ENCODE measurements around the gene HACE1. TPM values are rescaled to one million over a fixed set of nuclear protein-coding genes. Genes with fewer than 3 reads are reported as not detected.
"Not testable (repeated sequence)": the region's sequence is repeated elsewhere in the genome, so short reads cannot be mapped to it uniquely, and the experiment has no call there.

HACE1 gene, protein sequence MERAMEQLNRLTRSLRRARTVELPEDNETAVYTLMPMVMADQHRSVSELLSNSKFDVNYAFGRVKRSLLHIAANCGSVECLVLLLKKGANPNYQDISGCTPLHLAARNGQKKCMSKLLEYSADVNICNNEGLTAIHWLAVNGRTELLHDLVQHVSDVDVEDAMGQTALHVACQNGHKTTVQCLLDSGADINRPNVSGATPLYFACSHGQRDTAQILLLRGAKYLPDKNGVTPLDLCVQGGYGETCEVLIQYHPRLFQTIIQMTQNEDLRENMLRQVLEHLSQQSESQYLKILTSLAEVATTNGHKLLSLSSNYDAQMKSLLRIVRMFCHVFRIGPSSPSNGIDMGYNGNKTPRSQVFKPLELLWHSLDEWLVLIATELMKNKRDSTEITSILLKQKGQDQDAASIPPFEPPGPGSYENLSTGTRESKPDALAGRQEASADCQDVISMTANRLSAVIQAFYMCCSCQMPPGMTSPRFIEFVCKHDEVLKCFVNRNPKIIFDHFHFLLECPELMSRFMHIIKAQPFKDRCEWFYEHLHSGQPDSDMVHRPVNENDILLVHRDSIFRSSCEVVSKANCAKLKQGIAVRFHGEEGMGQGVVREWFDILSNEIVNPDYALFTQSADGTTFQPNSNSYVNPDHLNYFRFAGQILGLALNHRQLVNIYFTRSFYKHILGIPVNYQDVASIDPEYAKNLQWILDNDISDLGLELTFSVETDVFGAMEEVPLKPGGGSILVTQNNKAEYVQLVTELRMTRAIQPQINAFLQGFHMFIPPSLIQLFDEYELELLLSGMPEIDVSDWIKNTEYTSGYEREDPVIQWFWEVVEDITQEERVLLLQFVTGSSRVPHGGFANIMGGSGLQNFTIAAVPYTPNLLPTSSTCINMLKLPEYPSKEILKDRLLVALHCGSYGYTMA
- 10 to 100 TPM; 10.8 to 17.7 (median 11.6) TPM for total RNA-seq

DNA sequence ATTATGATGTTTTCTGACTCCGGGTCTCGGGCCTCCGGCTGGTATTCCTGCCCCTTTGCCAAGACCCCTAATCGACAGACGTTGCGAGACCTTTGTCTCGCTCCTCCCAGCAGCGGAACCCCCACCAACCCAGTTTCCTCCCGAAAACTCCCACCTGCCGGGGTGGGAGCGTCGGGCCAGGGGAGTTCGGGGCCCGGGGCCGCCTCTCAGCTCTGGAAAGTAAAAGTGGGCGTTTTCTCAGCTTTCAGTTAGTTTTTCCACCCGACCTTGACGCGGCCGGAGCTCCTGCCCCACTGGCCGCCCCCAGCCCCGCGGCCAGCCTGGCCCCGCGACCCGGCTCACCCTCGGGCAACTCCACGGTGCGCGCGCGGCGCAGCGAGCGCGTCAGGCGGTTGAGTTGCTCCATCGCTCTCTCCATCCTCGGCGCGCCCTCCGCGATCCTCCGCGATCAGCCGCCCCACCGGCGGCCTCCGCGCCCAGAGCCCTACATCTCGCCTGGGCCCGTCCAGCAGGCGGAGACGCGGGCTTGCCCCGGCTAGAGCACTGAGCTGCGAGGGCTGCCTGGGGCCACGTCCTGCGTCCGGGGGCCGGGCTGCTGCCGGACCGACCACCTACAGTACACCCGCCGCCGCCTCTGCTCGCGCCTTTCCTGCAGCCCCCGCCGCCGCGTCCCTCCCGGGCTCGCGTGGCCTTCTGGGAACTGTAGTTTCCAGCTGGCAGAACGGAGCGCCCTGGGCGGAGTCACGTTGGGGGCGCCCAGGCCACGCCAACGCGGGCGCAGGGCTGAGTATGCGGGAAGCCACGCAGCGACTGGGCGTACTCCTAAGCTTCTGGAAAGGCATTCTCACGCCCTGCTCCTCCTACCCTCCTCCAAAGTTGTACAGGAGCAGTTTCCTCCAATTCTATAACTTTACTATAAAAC, at the start of gene HACE1:
Gene HACE1 (minus strand): TSS at position 695 of the 922 bp plus-strand sequence. CDS start 277 bp downstream, at position 418.
- intact Hi-C loops (cut with DNase I; ENCODE audit: low total_unique reads), result no loop called here
- 0 to 1% methylated on average over 35 to 68 of the region's 89 CpGs for WGBS, 2 donors
- H3K4me3 ChIP-seq (ENCODE audit: low read depth, poor library complexity, severe bottlenecking), result peak within 1 kb of the TSS; percentile 93
- DNase-seq (ENCODE audit: low spot score in 2 of 2), result peak; percentile 80 to 97
- TF ChIP-seq, protein P1, sequence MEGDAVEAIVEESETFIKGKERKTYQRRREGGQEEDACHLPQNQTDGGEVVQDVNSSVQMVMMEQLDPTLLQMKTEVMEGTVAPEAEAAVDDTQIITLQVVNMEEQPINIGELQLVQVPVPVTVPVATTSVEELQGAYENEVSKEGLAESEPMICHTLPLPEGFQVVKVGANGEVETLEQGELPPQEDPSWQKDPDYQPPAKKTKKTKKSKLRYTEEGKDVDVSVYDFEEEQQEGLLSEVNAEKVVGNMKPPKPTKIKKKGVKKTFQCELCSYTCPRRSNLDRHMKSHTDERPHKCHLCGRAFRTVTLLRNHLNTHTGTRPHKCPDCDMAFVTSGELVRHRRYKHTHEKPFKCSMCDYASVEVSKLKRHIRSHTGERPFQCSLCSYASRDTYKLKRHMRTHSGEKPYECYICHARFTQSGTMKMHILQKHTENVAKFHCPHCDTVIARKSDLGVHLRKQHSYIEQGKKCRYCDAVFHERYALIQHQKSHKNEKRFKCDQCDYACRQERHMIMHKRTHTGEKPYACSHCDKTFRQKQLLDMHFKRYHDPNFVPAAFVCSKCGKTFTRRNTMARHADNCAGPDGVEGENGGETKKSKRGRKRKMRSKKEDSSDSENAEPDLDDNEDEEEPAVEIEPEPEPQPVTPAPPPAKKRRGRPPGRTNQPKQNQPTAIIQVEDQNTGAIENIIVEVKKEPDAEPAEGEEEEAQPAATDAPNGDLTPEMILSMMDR (IDR thresholded peaks at IDR 0.05), result no peak
- no peak for TF ChIP-seq POLR2A (IDR thresholded peaks at IDR 0.05)

DNA sequence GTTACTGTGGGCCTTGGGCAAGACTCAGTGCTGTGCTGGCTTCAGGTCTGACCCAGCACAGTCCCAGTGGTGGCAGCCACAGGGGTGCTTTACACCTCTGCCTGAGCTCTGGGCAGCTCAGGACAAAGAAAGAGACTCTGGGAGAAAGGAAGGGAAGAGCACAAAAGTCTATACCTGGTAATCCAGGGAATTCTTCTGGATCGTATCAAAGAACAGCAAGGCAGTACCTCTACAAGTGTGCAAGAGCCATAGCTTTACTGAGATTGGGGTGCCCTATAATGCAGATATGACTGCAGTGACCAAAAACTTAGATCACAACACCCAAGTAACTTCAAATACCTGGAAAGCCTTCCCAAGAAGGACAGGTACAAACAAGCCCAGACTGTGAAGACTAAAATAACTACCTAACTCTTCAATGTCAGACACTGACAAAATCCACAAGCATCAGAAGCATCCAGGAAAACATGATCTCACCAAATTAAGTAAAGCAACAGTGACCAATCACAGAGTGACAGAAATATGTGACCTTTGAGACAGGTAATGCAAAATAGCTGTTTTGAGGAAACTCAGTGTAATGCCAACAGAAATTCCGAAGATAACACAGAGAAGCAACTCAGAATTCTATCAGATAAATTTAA, 49.3 kb upstream of the HACE1 start:
- TF ChIP-seq, protein P1 (IDR thresholded peaks at IDR 0.05), result no peak
- TF ChIP-seq POLR2A (IDR thresholded peaks at IDR 0.05), result no peak
- no peak overlapping the region for H3K4me3 ChIP-seq (ENCODE audit: low read depth, poor library complexity, severe bottlenecking)
- 67 to 68% methylated on average over 2 of the region's 2 CpGs for WGBS, 2 donors
- intact Hi-C loops (cut with DNase I; ENCODE audit: low total_unique reads), result no loop called here
- no peak for DNase-seq (ENCODE audit: low spot score in 2 of 2)

DNA sequence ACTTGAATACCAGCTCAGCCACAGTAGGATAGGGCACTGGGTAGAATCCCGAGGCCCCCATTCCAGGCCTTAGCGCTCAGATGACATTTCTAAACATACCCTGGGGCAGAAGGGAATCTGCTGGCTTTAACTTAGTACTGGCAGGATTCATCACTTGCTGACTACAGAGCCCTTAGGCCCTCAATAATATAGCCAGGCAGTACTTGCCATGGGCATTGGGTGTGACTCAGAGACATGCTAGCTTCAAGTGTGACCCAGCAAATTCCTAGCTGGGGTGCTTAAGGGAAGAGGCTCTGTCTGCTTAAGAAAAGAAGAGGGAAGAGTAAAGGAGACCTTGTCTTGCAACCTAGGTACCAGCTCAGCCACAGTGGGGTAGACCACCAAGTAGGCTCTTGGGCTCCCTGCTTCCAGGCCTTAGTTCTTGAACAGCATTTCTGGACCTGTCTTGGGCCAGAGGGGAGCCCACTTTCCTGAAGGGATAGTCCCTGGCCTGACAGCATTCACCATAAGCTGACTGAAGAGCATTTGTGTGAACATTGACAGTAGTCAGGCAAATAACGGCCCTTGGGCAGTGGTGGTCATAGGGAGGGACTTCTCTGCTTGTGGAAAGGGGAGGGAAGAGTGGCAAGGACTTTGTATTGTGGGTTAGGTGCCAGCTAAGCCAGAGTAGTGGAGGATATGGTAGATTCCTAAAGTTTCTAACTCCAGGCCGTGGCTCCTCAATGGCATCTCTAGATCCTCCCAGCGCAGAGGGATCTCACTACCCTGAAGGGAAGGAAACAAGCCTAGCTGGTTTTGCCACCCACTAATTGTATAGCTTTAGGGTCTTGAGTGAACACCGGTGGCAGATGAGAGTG, 48.5 kb upstream of the HACE1 start:
- no peak for DNase-seq (ENCODE audit: low spot score in 2 of 2)
- intact Hi-C loops (cut with DNase I; ENCODE audit: low total_unique reads), result no loop called here
- WGBS, 2 donors, result 66 to 69% methylated on average over 6 of the region's 6 CpGs
- H3K4me3 ChIP-seq (ENCODE audit: low read depth, poor library complexity, severe bottlenecking), result no peak overlapping the region
- TF ChIP-seq, protein P1 (IDR thresholded peaks at IDR 0.05), result no peak
- TF ChIP-seq POLR2A (IDR thresholded peaks at IDR 0.05), result no peak

DNA sequence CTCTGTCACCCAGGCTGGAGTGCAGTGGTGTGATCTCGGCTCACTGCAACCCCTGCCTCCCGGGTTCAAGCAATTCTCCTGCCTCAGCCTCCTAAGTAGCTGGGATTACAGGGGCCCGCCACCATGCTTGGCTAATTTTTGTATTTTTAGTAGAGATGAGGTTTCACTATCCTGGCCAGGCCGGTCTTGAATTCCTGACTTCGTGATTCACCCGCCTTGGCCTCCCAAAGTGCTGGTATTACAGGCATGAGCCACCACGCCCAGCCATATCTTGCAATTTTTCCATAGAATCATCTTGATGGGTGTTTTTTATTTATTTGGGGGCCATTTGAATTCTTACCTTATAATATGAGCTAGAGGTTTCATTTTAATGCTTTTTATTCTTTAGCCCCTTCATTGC, 39.2 kb upstream of the HACE1 start:
- WGBS, 2 donors, result 88 to 90% methylated on average over 7 of the region's 7 CpGs
- intact Hi-C loops (cut with DNase I; ENCODE audit: low total_unique reads); H3K4me3 ChIP-seq (ENCODE audit: low read depth, poor library complexity, severe bottlenecking); DNase-seq (ENCODE audit: low spot score in 2 of 2): not testable (repeated sequence)

DNA sequence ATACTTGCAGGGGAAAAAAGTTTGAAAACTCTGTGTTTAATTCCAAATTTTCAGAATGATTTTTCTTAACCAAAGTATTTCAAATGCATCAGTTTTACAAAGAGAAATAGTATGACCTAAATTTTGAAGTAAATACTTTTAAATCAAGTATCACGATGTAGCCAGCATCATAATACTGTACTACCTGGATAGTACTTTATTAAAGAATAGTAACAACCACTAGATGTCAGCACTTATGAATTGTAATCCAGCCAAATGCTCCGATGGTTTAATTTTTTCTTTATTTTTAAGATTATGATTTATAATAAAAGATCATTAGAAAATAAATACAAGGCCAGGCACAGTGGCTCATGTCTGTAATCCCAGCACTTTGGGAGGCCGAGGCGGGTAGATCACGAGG, 37.2 kb upstream of the HACE1 start:
- H3K4me3 ChIP-seq (ENCODE audit: low read depth, poor library complexity, severe bottlenecking), result no peak overlapping the region
- intact Hi-C loops (cut with DNase I; ENCODE audit: low total_unique reads), result no loop called here
- no peak for DNase-seq (ENCODE audit: low spot score in 2 of 2)
- TF ChIP-seq, protein P1 (IDR thresholded peaks at IDR 0.05), result no peak
- TF ChIP-seq POLR2A (IDR thresholded peaks at IDR 0.05), result no peak
- WGBS, 2 donors, result 72 to 76% methylated on average over 5 of the region's 5 CpGs
